Measurements from ENCODE around the gene CADM2.

GRCh38 chr3:86056032-86056431, 1097.2 kb downstream of the CADM2 start:
- TF ChIP-seq CTCF (conservative IDR thresholded peaks at IDR 0.05; ENCODE audit: low read depth, low read length) = no peak
- TF ChIP-seq EZH2 (IDR thresholded peaks at IDR 0.05; ENCODE audit: low read length, unreplicated experiment) = no peak
